Erythroblast (primary cell): ENCODE measurements around the gene SCPEP1.

Experiments
- GATA1 ChIP-seq: IDR thresholded peaks from 2 replicates; pipeline ENCODE4 v1.6.1; 2011; ENCODE audit warnings: low read depth, mild to moderate bottlenecking, control low read depth, low read length, moderate library complexity
- POLR2A ChIP-seq: IDR thresholded peaks from 2 replicates; pipeline ENCODE4 v1.6.1; 2011; ENCODE audit warnings: mild to moderate bottlenecking, low read length

DNA sequence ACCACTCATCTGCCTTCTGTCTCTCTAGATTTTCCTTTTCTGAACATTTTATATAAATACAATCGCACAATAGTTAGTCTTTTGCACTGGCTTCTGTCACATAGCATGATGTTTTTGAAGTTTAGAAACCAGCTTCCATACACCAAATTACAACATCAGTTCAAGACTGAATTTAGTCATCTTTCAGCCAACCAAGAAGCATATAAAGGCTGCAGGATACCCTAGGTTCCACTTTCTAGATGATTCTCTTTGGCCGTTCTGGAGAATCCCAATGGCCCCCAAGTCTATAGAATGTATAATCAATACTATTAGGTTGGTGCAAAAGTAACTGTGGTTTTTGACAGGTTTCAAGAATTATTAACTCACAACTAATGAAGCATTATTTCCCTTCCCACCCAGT is 19.4 kb downstream of the SCPEP1 start:
- no peak for TF ChIP-seq POLR2A
- TF ChIP-seq GATA1, result no peak
